Activated CD4-positive, alpha-beta T cell treated with anti-CD3 and anti-CD28 coated beads, Interleukin-2, amount 50 U/mL, for 24 hours (primary cell): Measurements from ENCODE around the gene PPM1D.
"Not testable (repeated sequence)": the region's sequence is repeated elsewhere in the genome, so short reads cannot be mapped to it uniquely, and the experiment has no call there.

Source experiments
- DNase-seq, 2 donors: peaks; one replicate each; pipeline ENCODE4 v3.0.0-alpha.2; 2020; ENCODE audit warnings: low read depth in 1 of 2, low spot score in 1 of 2

The PPM1D gene

DNA sequence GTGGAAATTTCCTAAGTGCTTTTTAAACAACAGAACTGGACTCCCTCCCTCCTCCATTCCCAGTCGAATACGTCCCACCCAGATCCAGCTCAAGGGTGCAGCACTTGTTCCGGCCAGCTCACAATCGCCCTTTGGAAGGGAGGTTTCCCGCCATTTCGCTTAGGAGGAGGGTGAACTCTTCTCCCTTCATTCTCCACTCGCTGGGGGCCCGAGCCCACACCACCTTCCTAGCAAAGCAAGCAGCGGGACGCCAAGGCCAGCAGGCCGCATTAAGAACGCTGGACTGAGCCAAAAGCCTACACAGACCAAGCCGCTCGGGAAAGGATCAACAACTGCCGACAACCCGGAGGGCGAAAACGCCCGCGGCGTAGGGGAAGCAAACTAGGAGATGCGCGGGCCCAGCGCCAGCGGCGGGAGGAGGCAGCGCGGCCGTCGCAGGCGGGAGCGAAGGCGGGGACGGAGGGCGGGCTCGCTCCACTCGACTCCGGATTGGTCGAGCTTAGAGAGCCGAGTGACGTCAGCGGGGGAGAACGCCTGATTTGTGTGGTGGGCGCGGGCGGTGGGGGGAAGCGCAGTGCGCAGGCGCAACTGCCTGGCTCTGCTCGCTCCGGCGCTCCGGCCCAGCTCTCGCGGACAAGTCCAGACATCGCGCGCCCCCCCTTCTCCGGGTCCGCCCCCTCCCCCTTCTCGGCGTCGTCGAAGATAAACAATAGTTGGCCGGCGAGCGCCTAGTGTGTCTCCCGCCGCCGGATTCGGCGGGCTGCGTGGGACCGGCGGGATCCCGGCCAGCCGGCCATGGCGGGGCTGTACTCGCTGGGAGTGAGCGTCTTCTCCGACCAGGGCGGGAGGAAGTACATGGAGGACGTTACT is at the start of gene PPM1D:
Gene PPM1D, plus strand, starts transcription at position 574 of the 870 bp plus-strand sequence. Its CDS starts 222 bp downstream, at position 796.
- DNase-seq, result peak; percentile 92 to 96

DNA sequence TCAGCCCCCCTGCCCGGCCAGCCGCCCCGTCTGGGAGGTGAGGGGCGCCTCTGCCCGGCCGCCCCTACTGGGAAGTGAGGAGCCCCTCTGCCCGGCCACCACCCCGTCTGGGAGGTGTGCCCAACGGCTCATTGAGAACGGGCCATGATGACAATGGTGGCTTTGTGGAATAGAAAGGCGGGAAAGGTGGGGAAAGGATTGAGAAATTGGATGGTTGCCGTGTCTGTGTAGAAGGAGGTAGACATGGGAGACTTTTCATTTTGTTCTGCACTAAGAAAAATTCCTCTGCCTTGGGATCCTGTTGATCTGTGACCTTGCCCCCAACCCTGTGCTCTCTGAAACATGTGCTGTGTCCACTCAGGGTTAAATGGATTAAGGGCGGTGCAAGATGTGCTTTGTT is 47.7 kb upstream of the PPM1D start:
- not testable (repeated sequence) for DNase-seq

DNA sequence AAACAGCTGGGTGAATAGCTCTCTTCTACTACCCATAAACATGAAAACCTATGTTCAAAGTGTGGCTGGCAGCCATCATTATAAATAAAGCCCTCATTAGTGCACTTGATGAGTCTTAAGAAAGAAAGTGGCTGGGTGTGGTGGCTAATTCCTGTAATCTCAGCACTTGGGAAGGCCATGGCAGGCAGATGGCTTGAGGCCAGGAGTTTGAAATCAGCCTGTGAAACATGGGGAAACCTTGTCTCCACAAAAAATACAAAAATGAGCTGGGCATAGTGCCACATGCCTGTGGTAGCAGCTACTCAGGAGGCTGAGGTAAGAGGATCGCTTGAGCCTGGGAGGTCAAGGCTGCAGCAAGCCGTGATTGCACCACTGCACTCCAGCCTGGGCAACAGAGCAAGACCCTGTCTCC is 45.6 kb upstream of the PPM1D start:
- DNase-seq, result no peak

DNA sequence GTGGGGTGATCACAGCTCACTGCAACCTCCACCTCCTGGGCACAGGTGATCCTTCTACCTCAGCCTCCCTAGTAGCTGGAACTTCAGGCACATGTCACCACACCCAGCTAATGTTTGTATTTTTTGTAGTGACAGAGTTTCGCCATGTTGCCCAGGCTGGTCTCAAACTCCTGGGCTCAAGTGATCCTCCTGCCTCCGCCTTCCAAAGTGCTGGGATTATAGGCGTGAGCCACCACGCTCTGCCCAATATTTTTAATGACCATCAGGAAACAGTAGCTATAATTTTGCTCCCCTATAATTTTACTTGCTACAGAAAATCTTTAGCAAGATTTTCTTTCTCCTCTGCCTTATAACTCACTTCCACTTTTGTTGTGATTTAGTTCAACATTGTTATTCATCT is 44.2 kb upstream of the PPM1D start:
- no peak for DNase-seq

DNA sequence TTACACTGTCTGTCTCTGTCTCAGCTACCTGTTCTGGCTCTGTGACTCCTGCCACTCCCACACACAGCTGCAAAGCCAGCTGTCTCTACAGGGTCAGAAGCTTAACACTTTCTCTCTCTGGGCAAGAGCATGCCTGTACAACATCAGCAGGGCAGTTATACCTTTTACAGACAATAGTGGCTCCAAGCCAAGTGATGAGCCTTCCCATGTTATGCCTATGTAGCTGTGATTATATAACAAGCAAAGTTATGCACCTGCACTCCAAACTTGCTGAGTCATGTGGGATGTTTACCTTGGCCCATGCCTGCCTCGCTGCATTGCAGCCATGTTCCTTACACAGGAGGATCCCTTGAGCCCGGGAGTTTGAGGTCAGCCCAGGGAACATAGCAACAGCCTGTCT is 42.2 kb upstream of the PPM1D start:
- no peak for DNase-seq

DNA sequence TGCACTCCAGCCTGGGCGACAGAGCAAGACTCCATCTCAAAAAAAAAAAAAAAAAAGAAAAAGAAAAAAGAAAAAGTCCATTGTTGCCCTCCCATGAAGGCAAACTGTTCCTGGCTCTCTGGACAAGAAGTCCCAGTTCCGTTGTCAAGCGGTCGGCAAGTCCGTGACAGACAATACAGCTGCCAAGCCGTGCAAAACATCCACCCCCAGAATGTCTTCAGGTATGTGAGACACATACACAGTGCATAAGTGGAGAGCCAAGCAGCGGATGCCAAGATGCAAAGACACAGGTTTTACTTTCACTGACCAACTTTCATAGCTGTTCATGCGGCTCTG is 40.4 kb upstream of the PPM1D start:
- DNase-seq, result no peak

DNA sequence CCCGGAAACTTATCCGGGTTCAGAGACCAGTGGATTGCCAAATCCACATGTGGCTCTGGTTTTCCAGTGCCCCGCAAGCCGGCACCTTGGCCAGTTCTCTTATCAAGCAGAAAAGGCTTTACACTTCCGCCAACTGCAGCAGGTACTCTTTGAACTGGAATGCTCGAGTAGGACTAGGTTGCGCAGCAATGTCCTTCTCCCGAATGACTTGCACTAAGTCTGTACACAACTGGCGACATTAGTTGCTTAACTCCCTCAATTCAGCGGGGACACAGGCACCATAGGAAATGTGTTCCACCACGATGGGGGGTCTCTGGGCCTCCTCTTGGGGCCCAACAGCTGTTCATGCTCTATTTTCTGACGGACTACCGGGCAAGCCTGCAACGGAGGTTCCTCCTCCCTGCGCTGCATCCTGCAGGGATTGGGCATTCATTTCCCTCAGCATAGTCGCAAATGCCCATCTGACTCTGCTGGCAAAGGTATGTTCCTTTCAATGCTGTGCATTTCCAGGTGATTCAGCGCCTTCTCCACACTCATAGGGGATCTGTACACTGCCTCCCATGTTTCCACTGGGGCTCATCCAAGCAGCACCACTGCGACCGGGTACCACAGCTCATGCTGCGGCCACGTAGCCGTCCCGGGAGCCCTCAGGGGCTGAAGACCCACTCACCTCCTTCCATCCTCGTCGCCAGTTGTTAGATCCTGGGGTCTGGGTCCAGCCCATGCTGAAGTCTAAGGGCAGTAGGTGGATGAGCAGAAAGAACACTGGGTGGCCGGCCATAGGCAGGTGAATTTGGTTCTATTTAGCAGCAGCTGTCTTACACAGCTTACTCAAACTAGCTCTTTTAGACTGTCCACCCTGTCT is 39.8 kb upstream of the PPM1D start:
- DNase-seq, result no peak

DNA sequence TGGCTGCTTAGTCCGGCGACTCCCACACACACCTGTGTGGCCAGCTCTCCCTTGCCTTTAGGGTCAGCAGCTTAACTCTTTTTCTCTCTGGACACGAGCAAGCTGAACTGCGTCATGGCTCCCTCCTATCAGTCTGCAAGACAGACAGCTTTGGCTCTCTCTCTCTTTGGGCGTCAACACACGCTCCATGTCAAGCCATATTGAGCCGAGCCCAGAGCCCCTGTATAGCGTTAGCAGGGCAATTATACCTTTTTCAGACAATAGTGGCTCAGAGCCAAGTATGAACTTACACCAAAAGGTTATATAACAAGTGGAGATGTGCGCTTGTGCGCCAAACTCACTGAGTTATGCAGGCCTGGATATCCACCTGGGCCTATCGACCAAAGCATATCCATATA is 39.1 kb upstream of the PPM1D start:
- no peak for DNase-seq

DNA sequence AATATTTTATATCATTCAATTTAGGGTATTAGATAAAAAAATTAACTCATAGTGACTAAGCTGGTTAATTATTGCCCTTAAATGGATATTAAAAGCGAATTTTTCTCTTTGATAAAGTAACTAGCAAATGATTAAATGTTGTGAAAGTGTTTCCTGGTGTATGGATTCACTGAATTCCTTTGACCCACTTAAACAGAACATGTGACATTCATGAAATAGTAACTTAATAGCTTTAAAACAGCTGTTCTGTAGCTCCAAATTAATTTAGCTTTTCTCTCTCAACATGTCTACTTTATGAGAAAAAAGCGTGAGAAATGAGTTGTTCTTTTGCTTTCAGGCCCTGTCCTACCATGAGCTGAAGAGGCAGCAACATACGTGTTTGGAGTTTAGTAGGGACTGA is 37.6 kb upstream of the PPM1D start:
- no peak for DNase-seq

DNA sequence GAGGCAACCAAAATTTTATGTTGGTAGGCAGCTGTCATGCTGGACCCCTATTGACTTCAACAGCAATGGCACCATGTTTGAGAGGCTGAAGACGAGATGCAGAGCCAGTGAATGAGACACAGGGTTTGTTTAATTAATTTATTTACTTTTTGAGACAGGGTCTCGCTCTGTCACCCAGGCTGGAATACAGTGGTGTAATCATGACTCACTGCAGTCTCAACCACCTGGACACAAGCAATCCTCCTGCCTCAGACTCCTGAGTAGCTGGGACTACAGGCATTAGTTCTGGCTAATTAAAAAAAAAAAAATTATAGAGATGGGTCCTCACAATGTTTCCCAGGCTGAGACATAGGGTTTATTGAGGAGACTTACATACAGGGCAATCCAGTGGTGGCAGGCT is 36.2 kb upstream of the PPM1D start:
- no peak for DNase-seq

DNA sequence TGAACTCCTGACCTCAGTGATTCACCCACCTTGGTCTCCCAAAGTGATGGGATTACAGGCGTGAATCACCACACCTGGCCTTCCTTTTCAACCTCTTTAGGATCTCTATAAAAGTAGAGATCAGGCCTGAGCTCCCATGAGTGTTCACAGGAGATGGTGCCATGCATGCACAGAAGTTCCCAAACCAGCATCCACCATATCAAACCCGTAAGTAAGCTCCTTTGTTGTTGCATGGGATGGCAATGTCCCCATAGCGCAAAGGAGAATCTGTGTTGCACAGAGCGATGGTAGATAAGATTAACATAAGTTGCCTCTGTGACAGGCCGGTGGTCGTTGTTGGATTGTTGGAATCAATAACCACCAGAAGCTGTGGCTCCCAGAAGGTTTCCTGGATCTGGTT is 34.8 kb upstream of the PPM1D start:
- no peak for DNase-seq

DNA sequence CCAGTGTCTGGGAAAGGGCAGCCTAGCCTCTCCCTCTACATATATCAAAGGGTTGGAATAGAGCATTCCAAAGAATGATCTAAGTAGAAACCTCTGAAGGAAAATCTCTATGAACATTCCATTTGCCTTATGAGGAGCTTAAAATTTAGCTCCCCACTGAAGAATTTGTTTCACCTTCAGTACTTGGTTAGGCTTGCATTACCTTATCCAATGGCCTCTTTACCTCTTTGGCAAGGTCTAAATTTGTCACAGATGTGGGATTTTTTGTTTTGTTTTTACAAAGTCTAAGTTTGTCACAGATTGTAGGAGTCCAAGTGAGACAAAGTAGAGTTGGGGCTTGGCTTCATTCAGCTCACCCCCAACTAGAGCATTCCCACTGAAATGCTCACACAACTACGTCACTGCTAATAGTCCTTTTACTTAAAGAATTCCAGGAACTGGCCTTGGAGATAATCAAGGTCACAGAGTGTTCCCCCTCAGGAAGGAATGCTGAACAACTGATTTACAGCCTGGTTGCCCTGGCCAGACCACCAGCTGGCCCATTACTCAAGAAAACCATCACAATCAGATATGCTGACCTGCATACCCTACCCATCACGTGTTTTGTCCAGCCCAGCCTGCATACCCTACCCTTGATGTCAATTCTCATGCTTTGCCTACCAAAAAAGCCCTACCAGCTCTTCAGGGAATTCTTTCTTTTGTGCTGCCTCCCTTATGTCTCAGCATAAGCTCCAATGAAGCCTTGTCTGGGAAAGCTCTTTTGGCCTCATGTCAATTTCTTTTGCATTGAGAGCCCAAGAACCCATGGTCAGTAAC is 26.5 kb upstream of the PPM1D start:
- no peak for DNase-seq

DNA sequence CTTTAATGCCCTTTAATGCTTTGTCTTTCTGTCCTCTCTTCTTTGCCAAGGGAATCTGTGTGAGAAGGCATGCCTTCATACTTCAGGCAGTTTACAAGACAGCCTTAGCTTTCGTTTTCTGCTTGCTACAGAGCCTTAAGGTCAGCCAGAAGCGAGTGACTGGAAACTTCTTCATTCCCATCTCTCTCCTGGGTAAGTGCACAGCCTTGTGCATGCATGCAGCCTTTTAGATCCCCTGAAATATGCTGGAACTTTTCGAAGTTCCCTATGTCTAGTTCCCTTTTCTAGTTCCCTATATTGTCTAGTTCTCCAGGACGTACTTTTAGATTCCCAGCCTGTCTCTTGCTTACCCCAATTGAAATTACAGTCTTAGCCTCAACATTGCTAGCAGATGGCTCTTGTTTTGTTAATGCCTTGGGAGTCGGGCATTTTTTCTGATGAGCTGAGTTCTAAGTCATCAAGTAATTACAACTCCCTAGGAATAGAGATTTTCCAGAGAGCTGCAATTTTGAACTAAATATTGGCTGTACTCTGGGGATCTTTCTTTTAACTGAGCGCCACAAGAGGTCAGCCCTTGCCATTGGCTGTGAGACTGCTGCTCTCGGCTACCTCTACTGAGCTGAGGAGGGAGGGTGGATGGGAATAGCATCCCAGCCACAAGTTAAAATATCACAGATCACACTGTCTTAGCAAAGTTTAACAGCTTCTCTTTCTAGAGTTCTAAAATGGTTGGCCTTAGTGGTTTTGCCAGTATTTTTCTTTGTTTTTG is 22.7 kb upstream of the PPM1D start:
- DNase-seq, result no peak

DNA sequence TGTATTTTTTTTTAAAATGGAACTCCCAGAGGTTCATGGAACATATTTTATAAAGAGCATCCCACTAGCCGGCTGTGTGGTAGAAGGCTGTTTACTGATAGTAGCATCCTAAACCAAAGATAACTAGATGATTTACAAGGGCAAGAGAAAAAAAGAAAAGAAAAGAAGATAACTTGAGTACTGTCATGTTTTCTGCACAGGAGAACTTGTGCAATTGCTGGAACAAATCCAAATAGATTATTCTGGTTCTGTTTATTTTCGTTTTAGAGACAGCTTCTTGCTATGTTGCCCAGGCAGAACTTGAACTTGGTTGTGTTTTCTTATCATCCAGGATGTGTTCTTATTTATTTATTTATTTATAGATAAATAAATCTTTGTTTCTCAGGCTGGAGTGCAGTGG is 20.9 kb upstream of the PPM1D start:
- no peak for DNase-seq

DNA sequence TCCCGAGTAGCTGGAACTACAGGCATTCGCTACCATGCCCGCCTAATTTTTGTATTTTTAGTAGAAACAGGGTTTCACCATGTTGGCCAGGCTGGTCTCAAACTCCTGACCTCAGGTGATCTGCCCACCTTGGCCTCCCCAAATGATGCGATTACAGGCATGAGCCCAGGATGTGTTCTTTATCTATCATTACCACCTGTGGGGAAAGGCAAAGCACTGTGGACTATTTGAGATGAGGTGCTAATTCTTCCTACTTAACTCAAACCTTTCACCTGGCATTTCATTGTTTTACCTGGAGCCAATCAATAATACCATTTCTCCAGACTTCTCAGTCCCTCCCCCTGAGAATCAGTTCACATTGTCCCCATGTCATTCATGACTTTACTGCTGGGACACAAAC is 20.4 kb upstream of the PPM1D start:
- no peak for DNase-seq

DNA sequence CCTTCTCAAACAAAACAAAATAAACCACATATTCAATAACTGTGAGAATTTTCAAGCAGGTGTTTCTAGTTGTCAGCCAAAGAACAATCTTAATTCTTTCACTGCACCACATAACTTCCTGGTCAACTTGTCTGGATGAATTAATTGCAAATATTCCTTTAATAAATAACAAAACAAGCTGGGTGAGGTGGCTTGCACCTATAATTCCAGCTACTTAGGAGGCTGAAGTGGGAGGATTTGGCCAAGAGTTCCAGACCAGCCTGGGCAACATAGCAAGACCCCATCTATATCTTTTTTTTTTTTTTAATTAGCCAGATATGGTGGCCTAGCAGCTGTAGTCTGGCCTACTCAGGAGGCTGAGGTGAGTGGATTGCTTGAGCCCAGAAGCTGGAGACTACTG is 17.0 kb upstream of the PPM1D start:
- no peak for DNase-seq

DNA sequence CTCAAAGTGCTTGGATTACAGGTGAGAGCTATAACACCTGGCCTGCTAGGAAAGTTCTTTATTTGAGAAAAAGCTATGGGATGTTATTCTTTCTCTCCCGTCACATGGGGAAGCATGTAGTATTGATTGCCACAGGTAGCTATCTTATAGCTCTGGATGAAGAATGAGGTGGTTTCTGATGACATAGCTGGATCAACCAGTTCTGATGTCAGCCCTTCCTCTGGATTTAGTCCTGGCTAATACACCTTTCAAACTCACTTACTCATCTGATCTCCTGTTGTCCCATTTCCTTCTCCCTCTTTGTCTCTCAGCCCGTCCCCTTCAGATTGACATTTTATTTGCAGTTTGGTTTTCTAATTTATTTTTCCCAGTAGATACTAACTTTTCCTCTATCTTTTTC is 14.1 kb upstream of the PPM1D start:
- no peak for DNase-seq

DNA sequence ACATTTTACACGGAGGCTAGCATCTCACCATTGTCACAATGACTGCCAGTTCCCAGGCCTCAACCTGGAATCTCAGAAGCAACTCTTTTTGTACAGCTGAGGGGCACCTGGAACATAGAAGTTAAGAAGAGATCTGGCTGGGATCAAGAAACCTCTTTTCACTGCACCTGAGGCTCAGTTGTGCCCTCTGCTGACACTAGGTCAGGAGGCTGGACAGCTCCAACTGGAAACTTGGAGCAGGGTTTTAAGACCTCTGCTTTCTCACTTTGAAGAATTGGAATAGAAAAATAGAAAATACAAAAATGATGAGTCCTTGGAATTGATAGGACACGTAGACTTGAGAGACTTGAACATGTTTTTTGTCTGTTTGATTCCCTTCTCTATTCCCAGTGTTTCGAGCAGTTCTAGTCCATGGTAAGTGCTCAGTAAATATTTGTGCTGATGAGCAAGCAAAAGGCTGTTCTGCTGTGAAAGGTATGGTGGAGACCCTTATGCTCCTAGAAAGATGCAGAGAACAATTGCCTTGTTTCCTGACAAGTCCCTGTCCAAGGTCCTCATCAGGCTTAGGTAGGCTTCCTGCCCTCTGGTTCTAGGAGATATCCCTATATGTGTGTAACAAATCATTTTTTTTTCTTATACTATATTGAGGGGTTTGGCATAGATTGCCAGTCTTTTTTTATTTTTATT is 13.6 kb upstream of the PPM1D start:
- no peak for DNase-seq

DNA sequence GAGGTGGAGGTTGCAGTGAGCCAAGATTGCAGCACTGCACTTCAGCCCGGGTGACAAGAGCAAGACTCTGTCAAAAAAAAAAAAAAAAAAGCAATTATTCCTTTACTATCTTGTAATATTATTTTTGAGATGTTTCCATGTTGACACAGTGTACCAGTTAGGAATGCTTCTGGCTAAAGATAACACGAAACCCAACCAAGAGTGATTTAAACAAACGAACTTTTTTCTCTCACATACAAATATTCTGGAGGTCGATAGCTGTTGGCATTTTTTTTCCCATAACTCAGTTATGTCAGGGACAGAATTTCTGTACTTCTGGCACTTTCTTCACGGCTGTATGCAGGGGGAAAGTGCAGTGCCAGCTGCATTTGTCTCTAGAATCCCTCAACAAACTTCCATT is 9.9 kb upstream of the PPM1D start:
- DNase-seq, result no peak

DNA sequence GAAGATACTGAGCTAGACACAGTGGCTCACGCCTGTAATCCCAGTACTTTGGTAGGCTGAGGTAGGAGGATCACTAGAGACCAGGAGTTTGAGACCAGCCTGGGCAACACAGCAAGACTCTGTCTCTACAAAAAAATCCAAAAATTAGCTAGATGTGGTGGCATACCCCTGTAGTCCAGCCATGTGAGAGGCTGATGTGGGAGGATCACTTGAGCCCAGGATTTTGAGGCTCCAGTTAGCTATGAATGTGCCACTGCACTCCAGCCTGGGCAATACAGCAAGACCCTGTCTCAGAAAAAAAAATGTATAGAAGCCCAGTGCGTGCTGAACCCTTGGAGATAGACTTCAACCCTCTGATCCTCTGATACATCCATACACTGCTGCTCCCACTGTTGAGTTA is 7.2 kb upstream of the PPM1D start:
- DNase-seq, result no peak
